ENCODE measurements around the gene EEIG1.

The EEIG1 gene

GRCh38 chr9:127958728-127959127 lies 22.1 kb downstream of the EEIG1 start:
- no peak for DNase-seq

- DNase-seq = no peak
Observed at GRCh38 chr9:127955294-127956015, 25.3 kb downstream of the EEIG1 start.

GRCh38 chr9:127954831-127955293 lies 25.9 kb downstream of the EEIG1 start:
- DNase-seq = no peak

GRCh38 chr9:127953768-127954505 lies 26.9 kb downstream of the EEIG1 start:
- no peak for DNase-seq

GRCh38 chr9:127953154-127953553 lies 27.6 kb downstream of the EEIG1 start:
- DNase-seq = no peak

- DNase-seq = peak; percentile 89
Observed at GRCh38 chr9:127950513-127951289, 30.1 kb downstream of the EEIG1 start.

GRCh38 chr9:127949827-127950512 lies 30.8 kb downstream of the EEIG1 start:
- DNase-seq = no peak

- no peak for DNase-seq
Observed at GRCh38 chr9:127947841-127948710, 32.7 kb downstream of the EEIG1 start.

GRCh38 chr9:127946728-127947127 lies 34.1 kb downstream of the EEIG1 start:
- no peak for DNase-seq

GRCh38 chr9:127945942-127946341 lies 34.8 kb downstream of the EEIG1 start:
- no peak for DNase-seq

GRCh38 chr9:127945338-127945737 lies 35.5 kb downstream of the EEIG1 start:
- no peak for DNase-seq

GRCh38 chr9:127944586-127945218 lies 36.1 kb downstream of the EEIG1 start:
- DNase-seq = no peak

GRCh38 chr9:127943731-127944144 lies 37.1 kb downstream of the EEIG1 start:
- DNase-seq = peak; percentile 84

- no peak for DNase-seq
Observed at GRCh38 chr9:127943011-127943662, 37.7 kb downstream of the EEIG1 start.

- peak; percentile 80 for DNase-seq
Observed at GRCh38 chr9:127942216-127943010, 38.4 kb downstream of the EEIG1 start.

GRCh38 chr9:127941961-127942215 lies 38.9 kb downstream of the EEIG1 start:
- no peak for DNase-seq

- DNase-seq = no peak
Observed at GRCh38 chr9:127941062-127941960, 39.5 kb downstream of the EEIG1 start.

GRCh38 chr9:127940593-127940992 lies 40.2 kb downstream of the EEIG1 start:
- DNase-seq = no peak

- peak; percentile 57 for DNase-seq
Observed at GRCh38 chr9:127938298-127938690, 42.5 kb downstream of the EEIG1 start.
